Keratinocyte (primary cell): Measurements from ENCODE around the gene KIF5A. TPM values are rescaled to one million over a fixed set of nuclear protein-coding genes. Genes with fewer than 3 reads are reported as not detected.
A peak's percentile ranks its signal among the peaks of the same experiment; 100 is the strongest.

ENCODE experiments used
- DNase-seq: peaks from one replicate; pipeline ENCODE4 v3.0.0-alpha.2; 2011; ENCODE audit warnings: low read depth, missing footprints, low spot score
- FAIRE-seq: peaks from 2 replicates; lab custom pipeline; 2011; peaks lifted over from hg19 to GRCh38; lab: Jason Lieb, UNC
- H2AFZ ChIP-seq: 2 replicates; pipeline ENCODE4 v1.6.0; 2012; ENCODE audit warnings: low read length, control low read depth, inconsistent platforms; ENCODE audit not compliant: control insufficient read depth
- H3K27ac ChIP-seq: 2 replicates; pipeline ENCODE4 v1.5.1; 2011; ENCODE audit warnings: low read length; ENCODE audit not compliant: control insufficient read depth, insufficient read depth
- H3K27me3 ChIP-seq: 3 replicates; pipeline ENCODE4 v1.6.0; 2011; ENCODE audit warnings: low read length; ENCODE audit not compliant: control insufficient read depth, insufficient read depth; ENCODE audit errors: extremely low read depth
- H3K36me3 ChIP-seq, 2 experiments: 2 replicates in 1 of 2; 3 replicates in 1 of 2; pipeline ENCODE4 v1.5.1; 2011; ENCODE audit warnings: low read length in 2 of 2, mild to moderate bottlenecking in 1 of 2; ENCODE audit not compliant: control insufficient read depth in 2 of 2, insufficient read depth in 2 of 2; ENCODE audit errors: extremely low read depth in 1 of 2
- H3K4me1 ChIP-seq: 3 replicates; pipeline ENCODE4 v1.5.1; 2011; ENCODE audit warnings: low read length; ENCODE audit not compliant: control insufficient read depth, insufficient read depth; ENCODE audit errors: extremely low read depth
- H3K4me2 ChIP-seq: 3 replicates; pipeline ENCODE4 v1.6.0; 2011; ENCODE audit warnings: low read depth, low read length; ENCODE audit not compliant: control insufficient read depth, insufficient read depth; ENCODE audit errors: extremely low read depth
- H3K4me3 ChIP-seq, 3 experiments: fragments of 200-600 bp in 1 of 3; sonication (generic) in 1 of 3; 2 replicates in 2 of 3; 3 replicates in 1 of 3; pipeline ENCODE4 v1.5.1; 2011 to 2016; ENCODE audit warnings: low read length in 3 of 3, mild to moderate bottlenecking in 3 of 3, control low read depth in 2 of 3, inconsistent platforms in 1 of 3, low read depth in 1 of 3, mixed read lengths in 1 of 3, mixed run types in 1 of 3, moderate library complexity in 1 of 3; ENCODE audit not compliant: control insufficient read depth in 2 of 3, insufficient read depth in 2 of 3; ENCODE audit errors: extremely low read depth in 1 of 3
- H3K79me2 ChIP-seq: 2 replicates; pipeline ENCODE4 v1.6.0; 2012; ENCODE audit warnings: low read length; ENCODE audit not compliant: control insufficient read depth, insufficient read depth
- H3K9ac ChIP-seq: 3 replicates; pipeline ENCODE4 v1.6.0; 2011; ENCODE audit warnings: low read length; ENCODE audit not compliant: control insufficient read depth, insufficient read depth; ENCODE audit errors: extremely low read depth
- H3K9me1 ChIP-seq: 3 replicates; pipeline ENCODE4 v1.6.0; 2011; ENCODE audit warnings: low read length; ENCODE audit not compliant: control insufficient read depth, insufficient read depth; ENCODE audit errors: extremely low read depth
- H3K9me3 ChIP-seq: 2 replicates; pipeline ENCODE4 v1.5.1; 2012; ENCODE audit warnings: low read depth, low read length; ENCODE audit not compliant: control insufficient read depth
- H4K20me1 ChIP-seq: 3 replicates; pipeline ENCODE4 v1.6.0; 2011; ENCODE audit warnings: low read length; ENCODE audit not compliant: control insufficient read depth, insufficient read depth; ENCODE audit errors: extremely low read depth
- CTCF ChIP-seq, 3 experiments: IDR thresholded peaks in 1 of 3; conservative IDR thresholded peaks in 1 of 3; optimal IDR thresholded peaks in 1 of 3; 2 replicates in 2 of 3; 3 replicates in 1 of 3; pipeline versions ENCODE3 to v1.5.1; 2011; ENCODE audit warnings: low read length in 3 of 3, mild to moderate bottlenecking in 3 of 3, moderate library complexity in 2 of 3, control low read depth in 1 of 3, inconsistent platforms in 1 of 3; ENCODE audit not compliant: insufficient read depth in 2 of 3; ENCODE audit errors: extremely low read depth in 1 of 3
- EZH2 ChIP-seq: IDR thresholded peaks from one replicate; pipeline ENCODE4 v1.6.1; 2012; ENCODE audit warnings: inconsistent platforms, mild to moderate bottlenecking, low read length, moderate library complexity
- dilution Hi-C: fragments of 300-500 bp; cut with MboI; formaldehyde crosslinking; loops from one replicate; pipeline ENCODE4 v1.7.0; 2020; ENCODE audit warnings: low sequenced_read_pairs; ENCODE audit not compliant: extremely low pct_ligation_motif_present
- polyA plus RNA-seq, 5 experiments: library from polyadenylated mRNA; depleted of rRNA in 3 of 5; stranded (reverse) in 3 of 5; stranded (forward) in 1 of 5; unstranded in 1 of 5; fragments of >200 nt; gene quantifications; 1 replicate in 1 of 5; 2 replicates in 3 of 5; 3 replicates in 1 of 5; pipeline versions ENCODE4 v1.2.1 to v1.2.3, GENCODE V29; 2011 to 2012; ENCODE audit warnings: missing spikeins in 2 of 5, low read depth in 1 of 5, low replicate concordance in 1 of 5

Gene KIF5A
- polyA plus RNA-seq, 1 donor (not counting 4 experiments of a cell fraction or from before 2014, with no cell fraction given) = 0.05 TPM

- Histone ChIP-seq H4K20me1 (no peaks in the 10 kb centered on the region), H3K79me2 (no peaks in the 10 kb centered on the region), H3K9ac (no peak within 1 kb of the TSS), H3K27me3 (peaks cover 57% of the 10 kb centered on the region), H3K4me1 (peaks cover 3% of the 10 kb centered on the region), H2AFZ (no peak within 1 kb of the TSS), H3K36me3 (no peaks in the 10 kb centered on the region), H3K9me1 (no peaks in the 10 kb centered on the region), H3K27ac (no peak within 1 kb of the TSS), H3K9me3 (no peaks in the 10 kb centered on the region), H3K4me2 (peak within 1 kb of the TSS; percentile 45), H3K4me3 (peak within 1 kb of the TSS in 2 of 3 experiments; percentile 14 to 36)
- FAIRE-seq (no peak), DNase-seq (no peak)
- dilution Hi-C loops = no loop called here
- TF ChIP-seq CTCF (optimal IDR thresholded peaks at IDR 0.05 in 1 of 3, IDR thresholded peaks at IDR 0.05 in 1 of 3, conservative IDR thresholded peaks at IDR 0.05 in 1 of 3; ENCODE audit: extremely low read depth in 1 of 3, insufficient read depth in 2 of 3, low read length in 3 of 3) = no peak
- TF ChIP-seq EZH2 = no peak
Observed at GRCh38 chr12:57611108-57611826, 61.4 kb downstream of the KIF5A start, which contains the start of gene ARHGEF25. TSS of gene ARHGEF25 (plus strand) at chr12:57611435. CDS start at chr12:57611895, 460 bp downstream.

GRCh38 chr12:57611827-57612710 is 62.2 kb downstream of the KIF5A start:
- Histone ChIP-seq H3K4me3 (no peak overlapping the region), H3K27me3 (peaks cover 54% of the 10 kb centered on the region), H3K9me3 (no peaks in the 10 kb centered on the region), H3K4me2 (no peak overlapping the region), H3K9me1 (no peaks in the 10 kb centered on the region), H3K9ac (no peak overlapping the region), H4K20me1 (no peaks in the 10 kb centered on the region), H3K36me3 (no peaks in the 10 kb centered on the region), H2AFZ (no peak overlapping the region), H3K4me1 (peaks cover 3% of the 10 kb centered on the region), H3K79me2 (no peaks in the 10 kb centered on the region), H3K27ac (no peak overlapping the region)
- dilution Hi-C loops = no loop called here
- DNase-seq (no peak), FAIRE-seq (no peak)
- peak; percentile 89 for TF ChIP-seq EZH2
- TF ChIP-seq CTCF (optimal IDR thresholded peaks at IDR 0.05 in 1 of 3, IDR thresholded peaks at IDR 0.05 in 1 of 3, conservative IDR thresholded peaks at IDR 0.05 in 1 of 3; ENCODE audit: extremely low read depth in 1 of 3, insufficient read depth in 2 of 3, low read length in 3 of 3) = no peak
